ENCODE data around the gene CDC27.

GRCh38 chr17:47197821-47198220, 8.7 kb upstream of the CDC27 start:
- TF ChIP-seq, protein P1, sequence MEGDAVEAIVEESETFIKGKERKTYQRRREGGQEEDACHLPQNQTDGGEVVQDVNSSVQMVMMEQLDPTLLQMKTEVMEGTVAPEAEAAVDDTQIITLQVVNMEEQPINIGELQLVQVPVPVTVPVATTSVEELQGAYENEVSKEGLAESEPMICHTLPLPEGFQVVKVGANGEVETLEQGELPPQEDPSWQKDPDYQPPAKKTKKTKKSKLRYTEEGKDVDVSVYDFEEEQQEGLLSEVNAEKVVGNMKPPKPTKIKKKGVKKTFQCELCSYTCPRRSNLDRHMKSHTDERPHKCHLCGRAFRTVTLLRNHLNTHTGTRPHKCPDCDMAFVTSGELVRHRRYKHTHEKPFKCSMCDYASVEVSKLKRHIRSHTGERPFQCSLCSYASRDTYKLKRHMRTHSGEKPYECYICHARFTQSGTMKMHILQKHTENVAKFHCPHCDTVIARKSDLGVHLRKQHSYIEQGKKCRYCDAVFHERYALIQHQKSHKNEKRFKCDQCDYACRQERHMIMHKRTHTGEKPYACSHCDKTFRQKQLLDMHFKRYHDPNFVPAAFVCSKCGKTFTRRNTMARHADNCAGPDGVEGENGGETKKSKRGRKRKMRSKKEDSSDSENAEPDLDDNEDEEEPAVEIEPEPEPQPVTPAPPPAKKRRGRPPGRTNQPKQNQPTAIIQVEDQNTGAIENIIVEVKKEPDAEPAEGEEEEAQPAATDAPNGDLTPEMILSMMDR (IDR thresholded peaks at IDR 0.05) = no peak
- no peak for TF ChIP-seq POLR2A (IDR thresholded peaks at IDR 0.05)
